Liver (tissue), 9 donors: ENCODE data around the gene CATSPERZ. TPM values are rescaled to one million over a fixed set of nuclear protein-coding genes. Genes with fewer than 3 reads are reported as not detected.

ENCODE experiments used
- DNase-seq: peaks from one replicate; pipeline ENCODE4 v3.0.0-alpha.2; 2017; ENCODE audit warnings: low spot score
- H3K27ac ChIP-seq, 2 donors: one replicate each; pipeline ENCODE4 v1.7.0; 2013; ENCODE audit warnings: inconsistent platforms in 2 of 2, low read length in 2 of 2, control low read depth in 1 of 2, low read depth in 1 of 2, mild to moderate bottlenecking in 1 of 2
- H3K27me3 ChIP-seq, 4 donors: one replicate each; pipeline versions ENCODE4 v1.6.1 to v1.7.0; 2013; ENCODE audit warnings: low read length in 3 of 4, inconsistent platforms in 1 of 4, mild to moderate bottlenecking in 1 of 4, moderate library complexity in 1 of 4; ENCODE audit not compliant: control insufficient read depth in 4 of 4, insufficient read depth in 4 of 4
- H3K36me3 ChIP-seq, 4 donors: one replicate each; pipeline versions ENCODE4 v1.6.1 to v1.7.0; 2013; ENCODE audit warnings: low read length in 3 of 4, mild to moderate bottlenecking in 3 of 4, low read depth in 1 of 4, moderate library complexity in 1 of 4; ENCODE audit not compliant: control insufficient read depth in 4 of 4, insufficient read depth in 3 of 4
- H3K4me1 ChIP-seq, 4 donors: one replicate each; pipeline versions ENCODE4 v1.6.1 to v1.7.0; 2013; ENCODE audit warnings: low read length in 3 of 4, mild to moderate bottlenecking in 3 of 4, moderate library complexity in 1 of 4; ENCODE audit not compliant: control insufficient read depth in 4 of 4, insufficient read depth in 4 of 4
- H3K4me3 ChIP-seq, 3 donors: one replicate each; pipeline versions ENCODE4 v1.6.1 to v1.7.0; 2013; ENCODE audit warnings: low read length in 3 of 3, control low read depth in 1 of 3, low read depth in 1 of 3, mild to moderate bottlenecking in 1 of 3
- H3K9ac ChIP-seq, 2 donors: one replicate each; pipeline ENCODE4 v1.7.0; 2013; ENCODE audit warnings: low read length in 2 of 2, mild to moderate bottlenecking in 2 of 2, moderate library complexity in 2 of 2, control low read depth in 1 of 2, low read depth in 1 of 2
- H3K9me3 ChIP-seq, 4 donors: one replicate each; pipeline versions ENCODE4 v1.6.1 to v1.7.0; 2013; ENCODE audit warnings: low read length in 3 of 4; ENCODE audit not compliant: control insufficient read depth in 4 of 4
- FOXA2 ChIP-seq: IDR thresholded peaks from 2 replicates; pipeline ENCODE4 v1.6.1; 2016; ENCODE audit warnings: antibody characterized with exemption
- NR2F2 ChIP-seq: IDR thresholded peaks from 2 replicates; pipeline ENCODE4 v1.6.1; 2016; ENCODE audit warnings: antibody characterized with exemption
- RAD21 ChIP-seq, 2 donors: IDR thresholded peaks; 2 replicates each; pipeline ENCODE4 v1.6.1; 2016; ENCODE audit warnings: antibody characterized with exemption in 2 of 2, mild to moderate bottlenecking in 2 of 2
- REST ChIP-seq: IDR thresholded peaks from 2 replicates; pipeline ENCODE4 v1.6.1; 2016; ENCODE audit warnings: antibody characterized with exemption, mild to moderate bottlenecking
- WGBS: extraction: QIAGEN DNeasy Blood & Tissue Kit; methylation state at CpG from one replicate; pipeline ENCODE4 v1.1.7; 2013; 5-methylcytosine and 5-hydroxymethylcytosine counted together
- polyA plus RNA-seq, 2 donors: library from polyadenylated mRNA; stranded (reverse) in 1 of 2; unstranded in 1 of 2; fragments of 200-250 nt in 1 of 2; fragments of >200 nt in 1 of 2; fragmentation: Nextera tagmentation in 1 of 2; extraction: Ambion mirVana in 1 of 2; gene quantifications; one replicate each; pipeline versions ENCODE4 v1.2.1 to v1.2.3, GENCODE V29; 2013 to 2015
- total RNA-seq, 2 donors: library from RNA; depleted of rRNA; stranded (reverse); fragments of >200 nt; gene quantifications; one replicate each; pipeline ENCODE4 v1.2.3, GENCODE V29; 2014
- TF ChIP-seq, protein P1 (sequence below): fragments of 150-350 bp; IDR thresholded peaks from 2 replicates; pipeline ENCODE4 v1.5.1; 2017; ENCODE audit warnings: improper control_type of control experiment, low read depth, low read length; ENCODE audit not compliant: missing input control
- TF ChIP-seq, protein P2 (sequence below): IDR thresholded peaks from 2 replicates; pipeline ENCODE4 v1.6.1; 2016; ENCODE audit warnings: antibody characterized with exemption
- donor health status: healthy.
- donor health status: healthy.
- donor health status: healthy.
- donor health status: healthy.
- donor health status: healthy.

CATSPERZ gene
- total and polyA plus RNA-seq, 4 donors = 0.42 TPM; not detected in 3

GRCh38 chr11:64251016-64251752, 49.0 kb upstream of the CATSPERZ start, which contains the start of gene PLCB3:
Gene PLCB3, plus strand, starts transcription at chr11:64251530. Its CDS starts 120 bp downstream, at chr11:64251650.
- peaks cover 0 to 3% (median under 1%) of the 10 kb centered on the region in 4 donors for H3K36me3 ChIP-seq
- TF ChIP-seq, protein P1, sequence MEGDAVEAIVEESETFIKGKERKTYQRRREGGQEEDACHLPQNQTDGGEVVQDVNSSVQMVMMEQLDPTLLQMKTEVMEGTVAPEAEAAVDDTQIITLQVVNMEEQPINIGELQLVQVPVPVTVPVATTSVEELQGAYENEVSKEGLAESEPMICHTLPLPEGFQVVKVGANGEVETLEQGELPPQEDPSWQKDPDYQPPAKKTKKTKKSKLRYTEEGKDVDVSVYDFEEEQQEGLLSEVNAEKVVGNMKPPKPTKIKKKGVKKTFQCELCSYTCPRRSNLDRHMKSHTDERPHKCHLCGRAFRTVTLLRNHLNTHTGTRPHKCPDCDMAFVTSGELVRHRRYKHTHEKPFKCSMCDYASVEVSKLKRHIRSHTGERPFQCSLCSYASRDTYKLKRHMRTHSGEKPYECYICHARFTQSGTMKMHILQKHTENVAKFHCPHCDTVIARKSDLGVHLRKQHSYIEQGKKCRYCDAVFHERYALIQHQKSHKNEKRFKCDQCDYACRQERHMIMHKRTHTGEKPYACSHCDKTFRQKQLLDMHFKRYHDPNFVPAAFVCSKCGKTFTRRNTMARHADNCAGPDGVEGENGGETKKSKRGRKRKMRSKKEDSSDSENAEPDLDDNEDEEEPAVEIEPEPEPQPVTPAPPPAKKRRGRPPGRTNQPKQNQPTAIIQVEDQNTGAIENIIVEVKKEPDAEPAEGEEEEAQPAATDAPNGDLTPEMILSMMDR = peak; percentile 76
- TF ChIP-seq, protein P2, sequence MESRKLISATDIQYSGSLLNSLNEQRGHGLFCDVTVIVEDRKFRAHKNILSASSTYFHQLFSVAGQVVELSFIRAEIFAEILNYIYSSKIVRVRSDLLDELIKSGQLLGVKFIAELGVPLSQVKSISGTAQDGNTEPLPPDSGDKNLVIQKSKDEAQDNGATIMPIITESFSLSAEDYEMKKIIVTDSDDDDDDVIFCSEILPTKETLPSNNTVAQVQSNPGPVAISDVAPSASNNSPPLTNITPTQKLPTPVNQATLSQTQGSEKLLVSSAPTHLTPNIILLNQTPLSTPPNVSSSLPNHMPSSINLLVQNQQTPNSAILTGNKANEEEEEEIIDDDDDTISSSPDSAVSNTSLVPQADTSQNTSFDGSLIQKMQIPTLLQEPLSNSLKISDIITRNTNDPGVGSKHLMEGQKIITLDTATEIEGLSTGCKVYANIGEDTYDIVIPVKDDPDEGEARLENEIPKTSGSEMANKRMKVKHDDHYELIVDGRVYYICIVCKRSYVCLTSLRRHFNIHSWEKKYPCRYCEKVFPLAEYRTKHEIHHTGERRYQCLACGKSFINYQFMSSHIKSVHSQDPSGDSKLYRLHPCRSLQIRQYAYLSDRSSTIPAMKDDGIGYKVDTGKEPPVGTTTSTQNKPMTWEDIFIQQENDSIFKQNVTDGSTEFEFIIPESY = no peak
- TF ChIP-seq RAD21 (IDR thresholded peaks at IDR 0.05) = peak in 1 of 2 donors; percentile 38
- peak within 1 kb of the TSS in 1 of 2 donors; percentile 63 for H3K9ac ChIP-seq
- peaks cover 10 to 49% (median 38%) of the 10 kb centered on the region in 4 donors for H3K4me1 ChIP-seq
- no peak within 1 kb of the TSS for H3K27ac ChIP-seq
- no peaks in the 10 kb centered on the region for H3K27me3 ChIP-seq
- WGBS = 1% methylated on average over 75 of the region's 75 CpGs
- H3K9me3 ChIP-seq = no peaks in the 10 kb centered on the region
- DNase-seq = peak; percentile 84
- H3K4me3 ChIP-seq = peak within 1 kb of the TSS; percentile 36 to 67 (median 51)

GRCh38 chr11:64251753-64252002, 48.5 kb upstream of the CATSPERZ start:
- no peak overlapping the region for H3K27ac ChIP-seq
- peaks cover 0 to 8% (median 3%) of the 10 kb centered on the region in 4 donors for H3K36me3 ChIP-seq
- WGBS = 2% methylated on average over 18 of the region's 18 CpGs
- H3K9ac ChIP-seq = peak overlapping the region in 1 of 2 donors; percentile 63
- H3K27me3 ChIP-seq = no peaks in the 10 kb centered on the region
- H3K4me3 ChIP-seq = peak overlapping the region; percentile 36 to 67 (median 51)
- no peaks in the 10 kb centered on the region for H3K9me3 ChIP-seq
- TF ChIP-seq NR2F2 (no peak), FOXA2 (no peak), REST (no peak)
- TF ChIP-seq, protein P2 = no peak
- DNase-seq = no peak
- H3K4me1 ChIP-seq = peaks cover 10 to 49% (median 38%) of the 10 kb centered on the region in 4 donors
